ENCODE results near the gene CDYL2.

CDYL2 gene

DNA sequence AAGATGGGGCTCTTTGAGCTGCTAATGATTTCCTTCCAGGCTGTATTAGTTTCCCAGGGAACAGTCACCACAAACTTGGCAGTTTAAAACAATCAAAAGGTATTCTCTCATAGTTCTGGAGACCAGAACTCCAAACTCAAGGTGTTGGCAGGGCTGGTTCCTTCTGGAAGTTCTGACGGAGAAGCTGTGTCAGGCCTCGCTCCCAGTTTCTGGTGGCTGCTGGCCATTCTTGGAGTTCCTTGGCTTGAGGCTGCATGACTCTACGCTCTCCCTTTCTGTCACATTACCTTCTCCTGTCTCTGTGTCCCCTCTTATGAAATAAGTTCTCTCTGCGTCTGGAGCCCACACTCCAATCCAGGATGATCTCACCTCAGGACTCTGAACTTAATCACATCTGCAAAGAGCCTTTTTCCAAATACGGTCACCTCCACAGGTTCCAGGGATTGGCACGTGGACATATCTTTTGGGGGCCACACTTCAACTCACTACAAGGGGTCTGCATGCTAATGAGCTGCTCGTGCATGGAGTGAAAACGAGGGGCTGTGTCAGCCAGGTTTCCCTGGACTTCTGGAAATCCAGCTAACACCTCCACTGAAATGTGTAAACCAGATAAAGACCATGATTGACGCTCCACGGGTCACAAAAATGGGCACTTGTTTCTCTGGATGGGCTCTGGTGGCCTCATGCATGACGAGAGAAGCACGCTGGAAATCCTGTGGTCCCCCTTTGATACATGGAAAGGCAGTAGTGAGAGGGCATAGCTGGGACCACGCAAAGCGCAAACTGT lies 185.3 kb downstream of the CDYL2 start:
- no peak for DNase-seq

- DNase-seq: no peak
Observed at GRCh38 chr16:80616362-80616761, 188.0 kb downstream of the CDYL2 start.

DNA sequence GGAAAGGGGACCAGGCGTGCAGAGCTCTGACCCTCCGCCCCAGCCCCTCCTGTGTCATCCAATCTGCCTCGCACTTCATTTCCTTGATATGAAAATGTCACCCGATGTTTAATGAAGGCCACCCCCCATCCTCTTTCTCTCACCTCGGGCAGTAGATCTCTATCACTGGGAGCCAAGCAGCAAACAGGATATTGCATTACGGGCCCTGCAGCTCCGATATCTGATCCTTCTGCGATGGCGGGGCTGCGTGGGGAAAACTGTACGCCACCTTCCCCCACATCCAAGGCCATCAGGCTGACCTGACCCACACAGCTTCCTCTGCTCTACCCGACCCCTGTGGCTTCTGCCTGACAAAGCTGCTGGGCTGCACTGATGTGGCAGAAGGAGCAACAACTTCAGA lies 188.7 kb downstream of the CDYL2 start:
- no peak for DNase-seq

- DNase-seq: no peak
Observed at GRCh38 chr16:80614908-80615671, 189.3 kb downstream of the CDYL2 start.

DNA sequence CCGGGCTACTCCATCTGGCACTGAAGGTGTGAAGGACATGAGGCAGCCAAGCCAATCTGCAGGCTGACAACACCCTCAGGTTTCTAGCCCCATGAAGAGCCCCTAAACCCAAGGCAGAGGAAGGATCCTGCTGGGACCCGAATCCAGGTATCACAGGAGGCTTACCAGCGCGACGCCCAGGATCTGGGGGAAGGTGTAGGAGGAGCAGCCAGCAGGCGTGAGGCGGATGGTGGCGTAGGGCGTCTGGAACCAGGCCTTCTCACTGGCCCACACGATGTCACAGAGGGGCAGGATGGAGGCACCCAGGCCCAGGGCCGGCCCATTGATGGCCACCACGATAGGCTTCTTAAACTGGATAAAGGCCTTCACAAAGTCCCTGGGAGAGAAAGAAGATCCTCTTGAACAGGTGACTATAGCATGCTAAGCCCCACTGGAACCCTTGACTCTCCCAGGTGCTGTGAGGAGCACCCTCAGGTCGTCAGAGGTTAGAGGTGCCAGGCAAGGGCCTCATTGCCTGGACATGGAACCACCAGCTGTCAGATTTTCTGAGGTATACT lies 191.9 kb downstream of the CDYL2 start:
- DNase-seq: no peak

DNA sequence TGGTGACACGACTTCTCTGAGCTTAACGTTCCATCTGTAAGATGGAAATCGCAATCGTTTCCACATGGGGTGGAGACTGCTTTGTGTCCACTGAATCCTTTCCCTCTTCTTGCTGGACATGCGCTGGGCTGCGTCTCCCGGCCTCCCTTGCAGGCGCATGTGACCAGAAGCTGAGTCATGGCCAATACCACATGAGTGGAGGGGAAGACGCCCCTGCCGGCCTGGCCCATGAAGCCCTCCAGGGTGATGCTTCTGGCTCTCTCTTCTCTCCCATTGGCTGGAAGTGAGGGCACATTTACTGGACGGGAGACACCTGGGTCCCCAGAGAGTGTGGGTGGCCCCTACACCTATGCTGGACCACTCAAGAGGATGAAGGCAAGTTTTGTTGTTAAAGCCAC lies 192.5 kb downstream of the CDYL2 start:
- DNase-seq: no peak

GRCh38 chr16:80611171-80611929 lies 193.0 kb downstream of the CDYL2 start:
- no peak for DNase-seq

GRCh38 chr16:80610481-80611156 lies 193.8 kb downstream of the CDYL2 start:
- no peak for DNase-seq

DNA sequence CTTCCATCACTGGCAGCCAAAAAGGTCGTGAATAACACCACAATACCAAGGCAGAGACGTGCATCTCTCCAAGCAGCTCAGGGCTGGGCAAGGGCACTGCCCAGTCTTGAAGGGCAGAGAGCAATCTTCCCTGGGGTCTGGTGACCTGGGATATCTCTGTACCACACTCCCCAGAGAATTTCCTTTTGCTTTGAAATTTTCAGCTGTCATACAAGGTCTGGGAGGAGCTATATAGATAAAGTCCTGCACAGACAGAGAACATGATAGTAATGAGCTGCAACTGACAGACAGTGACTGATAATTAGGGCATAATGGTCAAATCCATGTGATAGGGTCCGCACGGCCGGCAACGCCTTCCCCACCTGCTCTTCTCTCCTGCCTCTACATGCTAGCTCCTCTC lies 195.5 kb downstream of the CDYL2 start:
- DNase-seq: no peak

GRCh38 chr16:80607204-80607603 lies 197.2 kb downstream of the CDYL2 start:
- DNase-seq: no peak

GRCh38 chr16:80606221-80606766 lies 198.1 kb downstream of the CDYL2 start:
- no peak for DNase-seq

GRCh38 chr16:80604600-80605355 lies 199.6 kb downstream of the CDYL2 start:
- no peak for DNase-seq

GRCh38 chr16:80602894-80603293 lies 201.5 kb downstream of the CDYL2 start:
- no peak for DNase-seq

DNA sequence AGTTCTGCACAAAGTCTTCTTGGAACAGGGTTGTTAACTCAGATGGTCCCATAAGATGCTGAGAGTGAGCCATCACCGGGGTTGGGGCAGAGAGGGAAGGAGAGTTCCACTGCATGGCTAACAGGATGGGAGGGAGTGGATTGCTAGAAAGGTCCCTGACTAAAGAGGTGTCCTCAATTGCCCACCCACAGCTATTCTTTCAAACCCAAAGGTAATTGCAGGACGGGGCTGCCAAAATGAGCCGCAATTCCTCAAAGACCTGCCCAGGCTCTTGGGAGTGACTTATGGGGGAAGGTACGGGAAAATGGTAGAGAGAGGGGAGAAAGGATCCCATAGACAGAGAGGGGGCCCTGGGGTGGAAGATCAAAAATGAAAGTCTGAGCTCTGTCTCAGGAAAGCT lies 203.2 kb downstream of the CDYL2 start:
- no peak for DNase-seq

- no peak for DNase-seq
Observed at GRCh38 chr16:80599466-80599865, 204.9 kb downstream of the CDYL2 start.

- no peak for DNase-seq
Observed at GRCh38 chr16:80596507-80597207, 207.7 kb downstream of the CDYL2 start.

- no peak for DNase-seq
Observed at GRCh38 chr16:80594756-80595155, 209.6 kb downstream of the CDYL2 start.

GRCh38 chr16:80592273-80592672 lies 212.1 kb downstream of the CDYL2 start:
- DNase-seq: no peak

DNA sequence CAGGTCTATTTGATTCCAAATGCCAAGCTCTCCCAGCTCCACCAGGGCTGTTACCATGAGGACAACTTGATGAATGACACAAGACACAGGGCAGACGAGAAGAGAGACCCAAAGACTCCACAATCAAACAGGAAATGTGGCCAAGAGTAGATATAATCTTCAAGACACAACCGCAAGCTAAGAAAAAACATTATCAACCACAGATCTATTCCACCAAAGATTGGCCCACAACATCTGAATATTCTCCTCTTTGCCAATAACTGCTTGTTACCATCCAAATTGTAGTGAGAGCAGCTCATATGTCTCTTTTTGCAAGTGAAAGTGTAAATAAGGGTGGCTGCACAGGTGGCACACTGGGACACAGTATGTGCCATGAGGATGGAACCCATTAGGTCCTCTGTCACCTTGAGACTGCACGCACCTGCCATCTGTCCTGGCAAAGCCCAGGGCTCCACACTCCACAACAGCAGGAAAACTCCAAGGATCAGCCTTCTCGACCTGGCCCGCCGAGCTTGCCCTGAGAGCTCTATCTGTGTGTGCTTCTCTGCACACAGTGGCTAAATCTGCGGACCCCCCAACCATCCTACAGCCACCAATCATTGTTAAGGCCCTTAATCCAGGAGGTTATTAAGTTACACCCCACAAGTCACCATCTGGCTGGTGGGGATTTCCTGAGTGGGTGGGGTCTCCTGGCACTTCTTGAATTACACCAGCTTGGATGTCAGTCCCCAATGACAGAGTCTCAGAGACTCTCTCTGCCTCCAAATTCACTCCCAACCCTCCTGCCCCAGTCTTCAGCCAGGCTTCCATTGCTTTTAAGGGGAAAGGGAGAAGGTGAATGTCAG lies 213.1 kb downstream of the CDYL2 start:
- peak; percentile 28 for DNase-seq

DNA sequence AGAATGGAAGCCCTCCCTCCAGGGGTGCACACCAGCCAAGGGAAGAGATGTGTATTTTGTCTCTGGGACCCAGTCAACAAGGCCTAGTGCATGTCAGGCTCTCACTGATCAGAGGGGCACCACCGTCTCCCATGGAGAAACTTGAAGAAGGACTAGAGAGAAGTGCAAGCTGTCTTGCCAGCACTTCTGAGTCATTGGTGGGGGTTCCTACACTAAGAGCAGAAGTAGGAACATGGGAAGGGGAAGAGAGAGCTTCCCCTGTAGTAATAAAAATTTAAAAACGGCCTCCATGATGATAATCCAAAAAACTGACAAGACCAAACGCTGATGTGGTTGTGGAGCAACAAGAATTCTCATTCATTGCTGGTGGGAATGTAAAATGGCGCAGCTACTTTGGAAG lies 217.3 kb downstream of the CDYL2 start:
- DNase-seq: no peak

Measured in femur (tissue), 1 donor.